NCI-H1092 (cell line): ENCODE measurements around the gene CLEC17A.
A peak's percentile ranks its signal among the peaks of the same experiment; 100 is the strongest.
"Not testable (repeated sequence)": the region's sequence is repeated elsewhere in the genome, so short reads cannot be mapped to it uniquely, and the experiment has no call there.

Experiments used
- DNase-seq: peaks from one replicate; lab custom pipeline; 2025; lab: John Stamatoyannopoulos, UW

CLEC17A gene, protein sequence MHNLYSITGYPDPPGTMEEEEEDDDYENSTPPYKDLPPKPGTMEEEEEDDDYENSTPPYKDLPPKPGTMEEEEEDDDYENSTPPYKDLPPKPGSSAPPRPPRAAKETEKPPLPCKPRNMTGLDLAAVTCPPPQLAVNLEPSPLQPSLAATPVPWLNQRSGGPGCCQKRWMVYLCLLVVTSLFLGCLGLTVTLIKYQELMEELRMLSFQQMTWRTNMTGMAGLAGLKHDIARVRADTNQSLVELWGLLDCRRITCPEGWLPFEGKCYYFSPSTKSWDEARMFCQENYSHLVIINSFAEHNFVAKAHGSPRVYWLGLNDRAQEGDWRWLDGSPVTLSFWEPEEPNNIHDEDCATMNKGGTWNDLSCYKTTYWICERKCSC

DNA sequence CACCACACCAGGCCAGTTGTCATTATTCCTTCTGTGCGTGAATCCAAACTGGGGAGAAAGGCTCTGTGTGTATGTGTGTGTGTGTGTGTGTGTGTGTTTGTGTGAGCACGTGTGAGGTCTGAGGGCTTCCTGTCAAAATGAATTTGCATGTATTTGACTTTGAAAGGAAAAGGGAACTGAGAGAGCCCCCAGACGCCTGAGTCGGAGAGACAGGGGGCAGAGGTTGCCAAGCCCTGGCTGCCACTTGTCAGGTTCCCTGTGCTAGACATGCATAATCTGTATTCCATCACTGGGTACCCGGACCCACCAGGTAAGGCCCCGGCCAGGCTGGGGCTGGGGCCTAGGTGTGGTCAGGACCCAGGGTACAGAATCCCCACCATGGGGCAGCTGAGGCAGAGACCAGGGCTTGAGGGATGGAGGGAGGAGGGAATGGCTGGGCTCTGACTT, at the start of gene CLEC17A:
CLEC17A (plus strand) TSS at position 191 of the 447 bp plus-strand sequence; CDS start at position 268, 77 bp downstream.
- DNase-seq = no peak

DNA sequence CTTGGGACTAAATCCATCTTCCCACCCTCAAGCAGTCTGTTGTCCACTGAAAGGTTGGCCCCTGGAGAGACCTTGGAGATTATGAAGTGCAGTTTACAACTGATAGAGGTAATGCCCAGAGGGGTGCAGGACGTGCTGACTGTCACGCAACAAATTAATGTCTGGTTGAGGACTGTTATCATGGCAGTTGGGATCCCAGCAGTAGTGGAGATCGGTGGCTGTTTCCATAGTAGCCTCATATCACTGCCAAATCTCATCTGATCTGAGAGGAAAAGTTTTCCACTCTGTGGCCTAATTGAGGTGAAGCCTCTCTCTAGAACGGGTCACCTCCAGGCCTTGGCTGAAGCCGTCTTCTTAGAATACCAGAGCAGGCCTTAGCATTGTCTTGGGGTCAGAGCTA, 49.4 kb upstream of the CLEC17A start:
- no peak for DNase-seq

DNA sequence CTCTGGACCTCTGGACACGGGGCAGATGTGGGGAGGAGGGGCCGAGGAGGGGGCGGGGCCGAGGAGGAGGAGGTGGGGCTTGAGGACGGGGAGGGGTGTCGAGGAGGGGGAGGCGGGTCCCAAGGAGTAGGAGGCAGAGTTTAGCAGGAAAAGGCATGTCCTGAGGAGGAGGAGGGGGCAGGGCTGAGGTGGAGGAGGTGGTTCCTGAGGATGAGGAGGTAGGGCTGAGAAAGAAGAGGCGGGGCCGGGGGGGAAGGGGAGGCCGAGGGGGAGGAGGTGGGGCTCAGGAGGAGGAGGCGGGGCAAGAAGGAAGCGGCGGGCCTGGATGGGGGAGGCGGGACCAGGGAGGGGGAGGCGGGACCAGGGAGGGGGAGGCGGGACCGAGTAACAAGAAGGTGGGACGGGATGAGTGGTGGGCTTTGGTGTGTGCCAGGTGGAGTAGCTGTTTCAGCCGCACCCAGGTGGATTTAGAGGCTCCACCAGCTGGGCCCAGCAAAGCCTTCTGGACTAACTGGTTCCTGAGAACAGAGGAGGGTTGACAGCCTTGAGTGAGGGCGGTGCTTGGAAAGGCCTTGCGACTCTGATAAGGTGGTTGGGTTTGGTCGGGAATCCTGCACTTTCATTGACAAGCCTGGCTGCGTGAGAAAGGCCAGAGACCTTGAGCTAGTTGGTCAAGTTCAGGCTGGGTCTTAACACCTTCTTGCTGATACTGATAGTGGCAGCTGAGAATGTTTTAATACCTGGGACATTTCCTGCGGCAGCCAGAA, 45.8 kb upstream of the CLEC17A start:
- DNase-seq = no peak

DNA sequence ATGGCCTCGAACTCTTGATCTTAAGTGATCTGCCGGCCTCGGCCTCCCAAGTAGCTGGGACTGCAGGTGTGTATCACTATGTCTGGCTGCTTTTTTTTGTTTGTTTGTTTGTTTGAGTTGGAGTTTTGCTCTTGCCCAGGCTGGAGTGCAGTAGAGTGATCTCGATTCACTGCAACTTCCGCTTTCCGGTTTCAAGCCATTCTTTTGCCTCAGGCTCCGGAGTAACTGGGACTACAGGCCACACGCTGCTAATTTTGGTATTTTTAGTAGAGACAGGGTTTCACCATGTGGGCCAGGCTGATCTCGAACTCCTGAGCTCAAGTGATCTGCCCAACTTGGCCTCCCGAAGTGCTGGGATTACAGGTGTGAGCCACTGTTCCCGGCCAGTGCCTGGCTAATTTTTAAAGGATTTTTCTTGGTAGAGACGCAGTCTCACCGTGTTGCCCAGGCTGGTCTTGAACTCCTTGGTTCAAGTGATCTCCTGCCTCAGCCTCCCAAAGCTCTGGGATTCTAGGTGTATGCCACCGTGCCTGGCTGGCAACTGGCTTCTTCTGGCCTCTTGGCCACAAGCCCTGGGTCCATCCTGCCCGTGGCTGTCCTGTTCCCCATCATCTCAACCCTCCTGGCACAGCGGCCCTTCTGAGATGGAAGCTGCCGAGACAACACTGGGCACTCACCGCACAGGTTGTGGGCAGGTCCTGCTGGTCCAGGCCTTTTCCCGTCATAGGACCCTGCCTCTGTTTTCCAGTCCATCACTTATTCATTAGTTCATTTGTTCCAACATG, 42.0 kb upstream of the CLEC17A start:
- DNase-seq = no peak

DNA sequence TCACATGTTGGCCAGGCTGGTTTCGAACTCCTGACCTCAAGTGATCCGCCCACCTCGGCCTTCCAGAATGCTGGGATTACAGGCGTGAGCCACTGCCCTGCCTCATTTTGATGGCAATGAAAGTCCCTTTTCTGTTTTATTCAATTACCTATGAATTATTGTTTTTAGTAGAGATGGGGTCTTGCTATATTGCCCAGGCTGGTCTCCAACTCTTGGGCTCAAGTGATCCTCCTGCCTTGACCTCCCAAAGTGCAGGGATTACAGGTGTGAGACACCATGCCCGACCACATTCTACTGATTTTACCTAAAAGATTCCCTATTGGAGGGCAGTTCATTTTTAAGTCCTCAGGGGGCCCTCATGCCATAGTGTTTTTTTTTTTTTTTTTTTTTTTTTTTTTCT, 40.9 kb upstream of the CLEC17A start:
- not testable (repeated sequence) for DNase-seq

DNA sequence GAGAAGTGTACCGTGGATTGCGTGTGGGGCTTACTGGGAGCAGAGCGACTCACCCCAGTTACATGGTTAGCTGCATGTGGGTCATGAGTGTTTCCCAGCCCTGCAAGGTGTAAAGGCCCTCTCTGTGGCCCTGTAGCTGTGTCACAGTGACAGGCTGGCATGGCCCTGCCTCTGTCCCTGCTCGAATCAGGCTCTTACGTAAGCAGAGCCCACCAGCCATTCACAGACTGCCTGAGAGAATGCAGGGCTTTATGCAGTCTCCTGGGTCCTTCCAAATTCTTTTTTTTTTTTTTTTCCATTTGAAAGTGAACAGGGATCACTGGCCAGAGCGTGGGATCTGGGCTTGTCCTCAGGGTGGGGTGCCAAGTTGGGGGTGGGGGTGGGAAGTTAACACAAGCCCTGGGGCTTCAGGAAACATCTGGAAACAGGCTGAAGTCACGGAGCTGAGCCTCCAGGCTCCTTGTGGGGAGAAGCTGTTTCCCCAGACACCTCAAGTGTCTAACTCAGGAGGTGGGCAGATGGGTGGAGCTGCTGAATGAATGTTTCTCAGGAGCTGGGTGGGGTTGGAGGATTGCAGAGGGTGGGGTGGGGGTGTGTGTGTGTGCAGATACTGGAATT, 40.1 kb upstream of the CLEC17A start:
- no peak for DNase-seq

DNA sequence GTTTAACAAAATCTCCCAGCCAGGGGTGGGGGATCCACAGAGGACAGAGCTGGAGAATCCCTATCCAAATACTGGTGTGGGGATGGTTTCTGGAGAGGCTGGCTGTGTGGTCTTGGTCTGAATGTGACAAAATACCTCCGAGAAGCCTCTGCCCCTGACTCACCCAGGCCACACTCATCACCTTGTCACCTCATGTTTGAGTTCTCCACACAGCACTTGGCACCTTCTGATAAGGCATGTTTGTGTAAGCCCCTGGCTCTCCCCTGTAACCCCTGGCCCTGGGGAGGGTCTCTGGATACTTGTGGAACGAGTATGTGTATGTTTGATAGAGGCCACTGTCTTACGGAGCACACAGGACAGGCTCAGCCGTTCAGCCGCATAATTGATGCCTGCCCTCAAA, 38.8 kb upstream of the CLEC17A start:
- no peak for DNase-seq

DNA sequence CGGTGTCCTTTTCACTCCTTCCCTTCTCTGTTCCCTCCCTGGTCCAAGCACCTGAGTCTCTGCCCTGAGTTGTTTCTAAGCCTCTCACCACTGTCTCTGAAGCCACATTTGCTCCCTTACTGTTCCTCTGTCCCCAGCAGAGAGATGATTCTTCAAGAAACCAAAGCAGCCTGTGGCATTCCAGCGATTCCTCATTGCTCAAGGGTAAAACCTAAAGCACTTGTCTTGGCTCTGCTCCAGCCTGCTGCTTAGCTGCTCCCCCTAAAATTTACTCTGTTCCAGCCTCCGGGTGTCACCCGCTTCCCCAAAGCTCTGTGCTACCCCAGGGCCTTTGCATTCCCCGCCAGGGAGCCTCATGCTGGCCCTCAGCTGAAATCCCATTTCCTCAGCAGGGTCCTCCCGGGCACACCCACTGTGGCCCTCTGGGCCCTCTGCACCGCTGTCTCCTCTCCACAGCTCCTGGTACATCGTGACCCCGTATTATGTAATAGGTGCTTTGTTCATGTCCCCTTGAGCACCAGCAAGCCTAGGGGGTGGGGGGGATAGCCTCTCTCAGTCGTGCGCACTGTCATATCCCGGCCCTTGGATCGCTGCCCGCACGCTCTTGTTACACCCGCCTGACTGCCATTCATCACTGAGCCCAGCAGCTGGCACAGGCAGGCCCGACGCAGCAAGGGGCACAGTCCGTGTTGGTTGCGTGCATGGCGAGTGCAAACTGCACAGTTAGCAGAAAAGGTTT, 37.7 kb upstream of the CLEC17A start:
- DNase-seq = peak; percentile 94

DNA sequence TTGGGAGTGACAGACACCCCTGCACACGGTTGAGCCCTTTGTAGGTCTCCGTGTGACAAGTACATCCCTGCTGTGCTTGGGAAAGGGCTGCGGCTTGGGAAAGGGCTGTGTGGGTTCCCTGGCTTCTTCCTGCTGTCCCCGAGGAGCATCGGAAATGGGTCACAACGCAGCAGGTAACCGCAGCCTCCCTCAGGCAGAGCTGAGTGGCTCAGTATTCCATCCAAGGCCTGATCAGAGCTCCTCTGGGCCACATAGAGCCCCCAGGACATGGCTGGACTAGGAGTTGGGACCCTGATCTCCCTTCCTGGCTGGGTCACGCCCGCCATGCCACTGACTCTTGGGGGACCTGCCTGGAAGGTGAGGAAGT, 37.2 kb upstream of the CLEC17A start:
- DNase-seq = no peak

DNA sequence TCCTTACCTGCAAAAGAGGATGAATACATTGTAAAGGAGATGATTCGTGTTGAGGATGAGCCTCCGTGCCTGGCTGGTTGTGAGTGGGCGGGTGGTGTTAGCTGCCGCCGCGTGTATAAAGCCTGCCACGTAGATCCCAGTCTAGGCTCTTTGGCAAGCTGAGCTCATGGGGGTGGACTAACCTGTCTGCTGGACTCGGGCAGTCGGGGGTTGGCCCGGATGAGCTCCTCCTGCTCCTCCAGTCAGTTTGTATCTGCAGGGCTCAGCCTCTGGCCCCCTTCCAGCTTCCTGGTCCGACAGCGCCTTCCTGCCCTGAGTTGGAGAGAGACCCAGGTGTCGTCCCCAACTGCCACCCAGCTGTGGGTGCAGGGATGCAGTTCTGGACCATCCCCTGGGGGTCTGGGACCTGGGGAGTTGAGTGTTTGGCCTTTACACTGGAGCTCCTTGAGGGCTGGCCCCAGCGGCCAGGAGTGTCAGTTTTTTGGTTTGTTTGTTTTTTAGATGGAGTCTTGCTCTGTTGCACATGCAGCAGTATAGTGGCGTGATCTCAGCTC, 32.6 kb upstream of the CLEC17A start:
- peak; percentile 16 for DNase-seq

DNA sequence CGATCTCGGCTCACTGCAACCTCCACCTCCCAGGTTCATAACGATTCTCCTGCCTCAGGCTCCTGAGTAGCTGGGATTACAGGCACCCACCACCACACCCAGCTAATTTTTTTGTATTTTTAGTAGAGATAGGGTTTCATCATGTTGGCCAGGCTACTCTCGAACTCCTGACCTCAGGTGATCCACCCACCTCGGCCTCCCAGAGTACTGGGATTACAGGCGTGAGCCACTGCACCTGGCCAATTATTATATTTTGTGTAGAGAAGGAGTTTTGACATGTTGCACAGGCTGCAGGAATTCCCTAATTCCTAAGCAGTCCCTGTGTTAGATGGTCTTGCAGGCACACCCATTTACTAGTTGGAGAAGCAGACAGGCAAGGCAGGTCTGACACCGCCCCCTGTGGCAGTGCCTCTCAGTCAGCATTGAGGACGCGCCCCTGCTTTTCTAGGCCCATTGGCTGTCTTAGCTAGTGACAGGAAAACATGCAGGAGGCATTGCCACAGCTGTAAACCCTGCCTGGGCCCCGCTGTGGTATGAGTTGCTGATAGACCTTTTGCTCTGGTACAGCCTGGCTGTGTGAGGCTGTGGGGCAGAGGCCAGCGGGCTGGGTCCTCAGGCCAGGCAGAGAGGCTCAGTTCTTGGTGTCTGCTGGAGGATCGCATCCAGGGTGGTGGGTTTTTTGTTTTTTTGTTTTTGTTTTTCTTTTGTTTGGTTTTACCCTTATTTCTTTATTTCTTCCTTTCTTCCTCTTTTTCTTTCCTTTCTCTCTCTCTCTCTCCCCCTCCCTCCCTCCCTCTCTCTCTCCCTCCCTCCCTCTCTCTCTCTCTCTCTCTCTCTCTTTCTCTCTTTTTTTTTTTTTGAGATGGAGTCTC, 31.5 kb upstream of the CLEC17A start:
- not testable (repeated sequence) for DNase-seq

DNA sequence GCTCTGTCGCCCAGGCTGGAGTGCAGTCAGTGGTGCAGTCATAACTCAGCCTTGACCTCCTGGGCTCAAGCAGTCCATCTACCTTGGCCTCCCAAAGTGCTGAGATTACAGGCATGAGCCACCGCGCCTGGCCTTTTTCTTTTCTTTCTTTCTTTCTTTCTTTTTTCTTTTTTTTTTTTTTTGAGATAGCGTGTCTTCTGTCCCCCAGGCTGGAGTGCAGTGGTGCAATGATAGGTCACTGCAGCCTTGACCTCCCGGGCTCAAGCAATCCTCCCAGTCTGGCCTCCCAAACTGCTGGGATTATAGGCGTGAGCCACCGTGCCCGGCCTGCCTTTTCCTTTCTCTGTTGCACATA, 30.9 kb upstream of the CLEC17A start:
- not testable (repeated sequence) for DNase-seq

DNA sequence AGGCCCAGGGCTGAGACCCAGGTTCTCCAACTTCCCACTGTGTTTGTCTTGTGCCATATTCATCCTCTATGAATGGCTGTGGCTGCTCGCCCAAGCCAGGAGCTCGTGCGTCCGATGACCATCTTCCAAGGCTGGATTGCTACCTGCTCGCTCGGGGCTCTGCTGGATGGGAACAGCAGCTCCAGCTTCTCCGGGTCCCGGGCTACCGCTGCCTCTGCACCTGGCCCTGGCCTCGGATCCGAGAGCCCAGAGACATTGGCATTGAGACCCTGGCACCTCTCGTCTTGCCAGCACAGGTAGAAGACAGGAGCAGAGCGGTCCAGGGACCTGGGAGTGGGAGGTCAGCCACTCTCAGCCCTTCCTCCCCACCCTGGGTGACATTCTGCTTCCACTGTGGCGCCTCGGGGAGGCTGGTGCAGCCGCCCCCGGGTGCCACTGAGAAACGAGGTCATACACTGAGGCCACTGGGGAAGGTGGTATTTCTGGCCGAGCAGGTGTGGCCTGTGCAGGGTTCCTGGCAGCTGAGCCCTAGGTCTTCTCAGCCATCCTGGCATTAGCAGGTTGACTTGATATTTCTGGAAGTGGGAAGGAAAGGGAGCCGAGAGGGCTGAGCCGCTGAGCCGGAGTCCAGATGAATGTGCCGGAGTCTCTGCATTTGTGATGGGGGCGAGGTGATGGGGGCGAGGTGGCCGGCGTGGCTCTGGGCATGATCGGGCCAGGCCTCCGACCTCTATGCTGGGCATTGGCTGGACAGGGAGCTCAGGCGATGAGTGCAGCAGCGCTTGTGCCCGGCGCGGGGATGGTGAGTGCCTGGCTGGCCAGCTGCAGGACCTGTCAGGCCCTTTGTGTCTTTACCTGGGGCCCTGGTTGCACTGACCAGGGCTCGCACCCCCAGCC, 29.6 kb upstream of the CLEC17A start:
- DNase-seq = no peak

DNA sequence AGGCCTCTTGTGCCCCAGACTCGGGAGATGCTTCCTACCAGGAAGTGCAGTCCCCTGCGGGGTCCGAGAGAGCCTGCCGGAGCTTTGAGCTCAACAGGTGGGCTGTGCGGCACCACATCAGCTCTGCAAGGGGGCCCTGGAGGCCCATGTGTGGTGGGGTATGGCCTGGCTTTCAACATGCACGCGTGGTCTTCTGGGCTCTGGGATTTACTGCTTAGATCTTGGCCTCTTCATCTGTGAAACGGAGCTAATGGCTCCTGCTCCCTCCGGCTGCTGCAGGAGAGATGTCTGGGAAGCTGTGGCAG, 29.0 kb upstream of the CLEC17A start:
- no peak for DNase-seq

DNA sequence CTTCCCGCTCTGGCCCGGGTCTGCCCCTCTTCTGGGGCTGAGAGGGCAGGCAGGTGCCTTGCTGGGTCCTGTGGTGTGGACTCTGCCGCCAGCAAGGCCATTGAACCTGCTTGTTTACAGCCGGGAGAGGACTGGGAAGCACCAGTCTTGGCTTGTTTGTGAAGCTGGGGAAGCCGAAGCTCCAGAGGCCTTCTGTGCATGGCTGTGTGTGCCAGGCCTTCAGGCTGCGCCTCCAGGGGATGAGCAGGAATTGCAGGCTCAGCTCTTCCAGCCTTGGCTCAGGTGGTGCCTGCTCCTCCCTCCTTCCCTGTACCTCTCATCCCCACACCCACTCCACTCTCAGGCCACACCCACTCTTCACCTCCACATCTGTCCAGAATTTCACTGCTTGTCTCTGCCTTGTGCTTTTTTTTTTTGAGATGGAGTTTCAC, 28.5 kb upstream of the CLEC17A start:
- DNase-seq = no peak

DNA sequence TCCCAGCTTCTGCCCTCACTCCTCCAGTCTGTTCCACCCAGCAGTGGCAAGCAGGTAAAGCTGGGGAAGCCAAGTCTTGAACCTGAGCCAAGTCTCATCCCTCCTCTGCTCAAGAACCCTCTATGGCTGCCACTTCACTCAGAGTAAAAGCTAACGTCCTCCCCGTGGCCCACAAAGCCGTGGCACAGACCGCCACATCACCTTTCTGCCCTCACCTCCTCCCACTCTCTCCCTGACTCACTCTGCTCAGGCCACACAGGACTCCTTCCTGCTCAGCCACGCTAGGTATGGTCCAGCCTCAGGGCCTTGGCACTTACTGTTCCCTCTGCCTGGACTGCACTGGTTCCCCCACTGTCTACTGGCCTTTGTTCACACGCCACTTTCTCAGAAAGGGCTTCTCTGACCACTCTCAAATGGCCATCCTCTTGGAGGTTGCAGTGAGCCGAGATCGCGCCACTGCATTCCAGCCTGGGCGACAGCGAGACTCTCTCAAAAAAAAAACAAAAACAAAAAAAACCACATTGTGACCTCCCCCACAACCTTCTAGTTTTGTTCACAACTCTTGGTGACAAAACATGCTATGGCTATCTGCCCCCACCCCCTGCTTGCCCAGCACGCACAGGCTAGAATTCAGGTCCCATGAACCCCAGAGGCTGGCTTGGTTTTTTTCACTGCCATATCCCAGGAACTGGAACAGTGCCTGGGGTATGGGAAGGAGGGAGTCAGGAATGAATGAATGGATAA, 26.8 kb upstream of the CLEC17A start:
- no peak for DNase-seq

DNA sequence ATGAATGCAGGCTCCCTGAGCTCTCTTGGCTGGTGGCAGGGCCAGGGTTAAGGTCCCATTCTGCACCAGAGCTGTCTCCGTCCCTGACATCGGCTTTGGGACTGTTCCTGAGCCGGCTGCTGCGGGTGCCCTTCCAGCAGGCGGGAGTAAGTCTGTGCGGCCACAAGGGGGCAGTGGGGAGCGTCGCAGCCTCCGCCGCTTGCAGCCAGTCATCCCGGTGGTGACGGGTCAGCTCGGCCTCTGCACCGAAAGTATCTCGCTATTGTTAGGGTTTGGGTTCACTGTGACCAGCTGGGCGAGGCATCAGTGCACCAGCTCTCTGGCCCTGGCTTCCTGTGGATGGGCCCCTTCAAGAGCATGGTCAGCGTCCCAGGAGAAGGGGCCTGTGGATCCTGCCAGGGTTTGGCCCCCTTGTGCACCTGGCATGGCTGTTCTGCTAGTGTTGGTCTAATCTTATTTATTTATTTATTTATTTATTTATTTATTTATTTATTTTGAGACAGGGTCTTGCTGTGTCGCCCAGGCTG, 26.2 kb upstream of the CLEC17A start:
- DNase-seq = peak; percentile 34

DNA sequence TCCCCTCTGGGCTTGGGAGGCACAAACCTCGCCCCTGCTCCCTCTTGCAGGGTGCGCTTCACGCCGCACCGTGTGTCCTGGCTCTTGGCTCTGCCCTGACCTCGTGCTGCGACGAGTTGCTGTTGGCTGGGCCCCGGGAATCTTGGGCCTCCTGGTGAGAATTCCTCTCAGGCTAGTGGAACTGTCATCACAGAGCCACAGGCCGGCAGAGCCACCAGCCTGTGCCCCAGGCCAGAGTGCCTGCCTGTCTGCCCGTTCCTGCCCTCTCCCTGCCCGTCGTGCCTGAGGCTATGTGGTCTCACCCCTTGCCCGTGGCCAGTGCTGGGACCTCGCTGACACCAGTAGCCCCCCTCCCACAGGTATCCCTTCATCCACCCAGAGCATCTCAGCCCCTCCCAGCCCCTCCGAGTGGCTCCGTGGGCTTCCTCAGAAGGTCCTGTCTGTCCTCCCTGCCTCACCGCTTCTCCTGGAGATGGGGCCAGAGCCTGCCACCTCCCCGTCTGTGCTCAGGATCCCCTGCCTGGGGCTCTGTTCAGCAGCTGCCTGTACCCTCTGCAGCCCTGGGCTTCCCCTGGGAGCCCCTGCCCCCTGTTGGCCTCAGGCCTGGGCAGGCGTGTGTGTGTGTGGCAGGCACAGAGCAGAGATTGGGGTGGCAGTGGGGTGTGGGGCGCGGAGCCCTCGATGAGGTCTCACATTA, 24.4 kb upstream of the CLEC17A start:
- DNase-seq = no peak
